SK-MEL-5 (cell line): ENCODE measurements around the gene FAF1. TPM values are rescaled to one million over a fixed set of nuclear protein-coding genes. Genes with fewer than 3 reads are reported as not detected.

Experiments
- DNase-seq: peaks from one replicate; pipeline ENCODE4 v3.0.0-alpha.2; 2016; ENCODE audit warnings: low read depth, low spot score
- in situ Hi-C: cut with HindIII; loops from 2 replicates; pipeline ENCODE4 v1.10.0; 2016; ENCODE audit warnings: low sequenced_read_pairs, high pct_unique_total_duplicates, low pct_unique_long_range_greater_than_20kb
- total RNA-seq: library from RNA; depleted of rRNA; stranded (reverse); fragments of >200 nt; shearing (Covaris generic); gene quantifications from 2 replicates; pipeline ENCODE4 v1.2.3, GENCODE V29; 2014

FAF1 gene
- total RNA-seq, 1 experiment from 2014 or later, result 73.3 TPM

- DNase-seq, result no peak
- in situ Hi-C loops, result no loop called here
These were observed 20.4 kb upstream of the FAF1 start for GRCh38 chr1:50980505-50980904.

- no peak for DNase-seq
- in situ Hi-C loops, result no loop called here
These were observed 19.9 kb upstream of the FAF1 start for GRCh38 chr1:50979937-50980336.

GRCh38 chr1:50978852-50979781, 19.1 kb upstream of the FAF1 start:
- in situ Hi-C loops, result no loop called here
- peak; percentile 35 for DNase-seq

- in situ Hi-C loops, result no loop called here
These were observed 18.2 kb upstream of the FAF1 start for GRCh38 chr1:50978144-50978851.

GRCh38 chr1:50977575-50978143, 17.6 kb upstream of the FAF1 start:
- in situ Hi-C loops, result no loop called here
- peak; percentile 46 for DNase-seq

More at GRCh38 chr1:50978144-50978851, 18.2 kb upstream of the FAF1 start:
- peak; percentile 60 for DNase-seq

GRCh38 chr1:50976890-50977574, 17.0 kb upstream of the FAF1 start:
- in situ Hi-C loops, result no loop called here
- DNase-seq, result peak; percentile 49

- no peak for DNase-seq
- in situ Hi-C loops, result no loop called here
These were observed 16.2 kb upstream of the FAF1 start for GRCh38 chr1:50976111-50976889.

- no peak for DNase-seq
- in situ Hi-C loops, result no loop called here
These were observed 15.4 kb upstream of the FAF1 start for GRCh38 chr1:50975436-50975835.

- in situ Hi-C loops, result no loop called here
- no peak for DNase-seq
These were observed 14.5 kb upstream of the FAF1 start for GRCh38 chr1:50974618-50974935.

GRCh38 chr1:50973875-50974617, 14.0 kb upstream of the FAF1 start:
- no peak for DNase-seq
- in situ Hi-C loops, result no loop called here

- in situ Hi-C loops, result no loop called here
- DNase-seq, result no peak
These were observed 13.2 kb upstream of the FAF1 start for GRCh38 chr1:50973255-50973654.

GRCh38 chr1:50972766-50973165, 12.7 kb upstream of the FAF1 start:
- no peak for DNase-seq
- in situ Hi-C loops, result no loop called here

- DNase-seq, result no peak
- in situ Hi-C loops, result no loop called here
These were observed 11.8 kb upstream of the FAF1 start for GRCh38 chr1:50971748-50972305.

- no peak for DNase-seq
- in situ Hi-C loops, result no loop called here
These were observed 11.0 kb upstream of the FAF1 start for GRCh38 chr1:50970931-50971582.

- in situ Hi-C loops, result no loop called here
- DNase-seq, result no peak
These were observed 10.4 kb upstream of the FAF1 start for GRCh38 chr1:50970509-50970887.
